Endothelial cell of umbilical vein (primary cell): ENCODE data around the gene FMNL2. TPM values are rescaled to one million over a fixed set of nuclear protein-coding genes. Genes with fewer than 3 reads are reported as not detected.

Experiments used
- BruUV-seq: library from RNA; stranded (reverse); fragments of 400-500 nt; replicated peaks from 2 replicates; lab custom pipeline; 2021; lab: Mats Ljungman, UMichigan
- CTCF ChIA-PET: fragments of 300-600, 350-600 bp; sonication (Branson Sonifier 250); formaldehyde crosslinking; loops from one replicate; lab custom pipeline; 2021; ENCODE audit warnings: antibody characterized with exemption, inconsistent platforms; lab: Charles Lee
- POLR2A ChIA-PET: fragments of 300-600, 350-600 bp; sonication (Branson Sonifier 250); formaldehyde crosslinking; loops from one replicate; lab custom pipeline; 2021; ENCODE audit warnings: antibody characterized with exemption, inconsistent platforms; lab: Charles Lee
- DNase-seq: peaks from one replicate; pipeline ENCODE4 v3.0.0-alpha.2; 2011; ENCODE audit warnings: low read depth, low spot score
- FAIRE-seq: peaks from 2 replicates; lab custom pipeline; 2011; peaks lifted over from hg19 to GRCh38; lab: Jason Lieb, UNC
- H2AFZ ChIP-seq: 2 replicates; pipeline ENCODE4 v1.6.0; 2012; ENCODE audit warnings: low read depth, low read length, control low read depth, inconsistent platforms
- H3K27ac ChIP-seq: 2 replicates; pipeline ENCODE4 v1.5.1; 2011; ENCODE audit warnings: low read depth, mild to moderate bottlenecking, control low read depth, low read length, moderate library complexity; ENCODE audit not compliant: insufficient read depth
- H3K27me3 ChIP-seq, 2 experiments: 2 replicates each; pipeline versions ENCODE4 v1.6.0 to v1.6.1; 2011; ENCODE audit warnings: low read length in 2 of 2, mixed read lengths in 1 of 2; ENCODE audit not compliant: control insufficient read depth in 2 of 2, insufficient read depth in 2 of 2
- H3K36me3 ChIP-seq, 2 experiments: 2 replicates in 1 of 2; 3 replicates in 1 of 2; pipeline ENCODE4 v1.5.1; 2011; ENCODE audit warnings: low read length in 2 of 2, mild to moderate bottlenecking in 1 of 2, moderate library complexity in 1 of 2; ENCODE audit not compliant: control insufficient read depth in 2 of 2, insufficient read depth in 2 of 2; ENCODE audit errors: extremely low read depth in 1 of 2
- H3K4me1 ChIP-seq: 3 replicates; pipeline ENCODE4 v1.5.1; 2011; ENCODE audit warnings: mild to moderate bottlenecking, low read length; ENCODE audit not compliant: control insufficient read depth, insufficient read depth; ENCODE audit errors: extremely low read depth
- H3K4me2 ChIP-seq: 2 replicates; pipeline ENCODE4 v1.6.1; 2011; ENCODE audit warnings: low read length, control low read depth, mixed read lengths; ENCODE audit not compliant: insufficient read depth
- H3K4me3 ChIP-seq, 3 experiments: fragments of 200-600 bp in 1 of 3; sonication (generic), shearing (Covaris generic) in 1 of 3; replicated peaks in 1 of 3; 2 replicates each; pipeline ENCODE4 v1.5.1; 2011 to 2016; ENCODE audit warnings: control low read depth in 3 of 3, low read length in 3 of 3, mild to moderate bottlenecking in 2 of 3, inconsistent platforms in 1 of 3, low read depth in 1 of 3, moderate library complexity in 1 of 3; ENCODE audit not compliant: insufficient read depth in 1 of 3
- H3K79me2 ChIP-seq: 2 replicates; pipeline ENCODE4 v1.6.0; 2012; ENCODE audit warnings: low read length, inconsistent platforms; ENCODE audit not compliant: control insufficient read depth, insufficient read depth
- H3K9ac ChIP-seq: replicated peaks from 2 replicates; pipeline ENCODE3; 2011; ENCODE audit warnings: low read length, control low read depth; ENCODE audit not compliant: insufficient read depth; ENCODE audit errors: extremely low read depth
- H3K9me1 ChIP-seq: replicated peaks from 3 replicates; pipeline ENCODE4 v1.6.0; 2011; ENCODE audit warnings: mild to moderate bottlenecking, low read length; ENCODE audit not compliant: control insufficient read depth, insufficient read depth; ENCODE audit errors: extremely low read depth
- H3K9me3 ChIP-seq: replicated peaks from 2 replicates; pipeline ENCODE4 v1.5.1; 2012; ENCODE audit warnings: low read length, inconsistent platforms; ENCODE audit not compliant: control insufficient read depth, insufficient read depth
- H4K20me1 ChIP-seq: replicated peaks from 2 replicates; pipeline ENCODE3; 2011; ENCODE audit warnings: mild to moderate bottlenecking, low read length; ENCODE audit not compliant: control insufficient read depth, insufficient read depth; ENCODE audit errors: extremely low read depth
- CTCF ChIP-seq, 2 donors: IDR thresholded peaks; 1 replicate in 1 of 2; 2 replicates in 1 of 2; pipeline ENCODE4 v1.5.1; 2011; ENCODE audit warnings: low read length in 2 of 2, mild to moderate bottlenecking in 2 of 2, moderate library complexity in 2 of 2, control low read depth in 1 of 2, inconsistent platforms in 1 of 2, low read depth in 1 of 2; ENCODE audit not compliant: insufficient read depth in 1 of 2; ENCODE audit errors: extremely low read depth in 1 of 2
- EZH2 ChIP-seq: IDR thresholded peaks from 2 replicates; pipeline ENCODE4 v1.6.1; 2012; ENCODE audit warnings: borderline replicate concordance, low read depth, mild to moderate bottlenecking, moderate library complexity, low read length, inconsistent platforms; ENCODE audit not compliant: severe bottlenecking
- FOS ChIP-seq: IDR thresholded peaks from 2 replicates; pipeline ENCODE4 v1.6.1; 2011; ENCODE audit warnings: mild to moderate bottlenecking, low read length, moderate library complexity, borderline replicate concordance; ENCODE audit not compliant: insufficient read depth
- GATA2 ChIP-seq: IDR thresholded peaks from 2 replicates; pipeline ENCODE4 v1.7.0; 2011; ENCODE audit warnings: low read depth, mild to moderate bottlenecking, moderate library complexity, mixed read lengths, low read length; ENCODE audit not compliant: insufficient read length, insufficient read depth
- JUN ChIP-seq: IDR thresholded peaks from 2 replicates; pipeline ENCODE4 v1.6.1; 2011; ENCODE audit warnings: borderline replicate concordance, low read depth; ENCODE audit not compliant: insufficient read length, insufficient read depth
- MAX ChIP-seq: IDR thresholded peaks from 2 replicates; pipeline ENCODE4 v1.6.1; 2011; ENCODE audit not compliant: insufficient read depth, insufficient read length
- MYC ChIP-seq: IDR thresholded peaks from one replicate; pipeline ENCODE4 v1.6.1; 2011; ENCODE audit warnings: mild to moderate bottlenecking, low read depth, low read length
- POLR2A ChIP-seq: IDR thresholded peaks from 2 replicates; pipeline ENCODE4 v1.6.1; 2012; ENCODE audit warnings: low read depth, mild to moderate bottlenecking, control low read depth, low read length
- POLR2AphosphoS5 ChIP-seq: IDR thresholded peaks from 2 replicates; pipeline ENCODE4 v1.6.1; 2012; ENCODE audit warnings: low read depth, mild to moderate bottlenecking, control low read depth, low read length, moderate library complexity; ENCODE audit not compliant: insufficient read depth
- dilution Hi-C: fragments of 300-500 bp; cut with MboI; formaldehyde crosslinking; loops from one replicate; pipeline ENCODE4 v1.15.0; 2019; ENCODE audit warnings: low sequenced_read_pairs; ENCODE audit not compliant: extremely low pct_ligation_motif_present
- intact Hi-C: fragments of 100-400 bp; cut with micrococcal nuclease; formaldehyde crosslinking; loops from one replicate; pipeline ENCODE4 v1.10.0; 2022
- polyA plus RNA-seq, 4 experiments: library from polyadenylated mRNA; depleted of rRNA in 3 of 4; stranded (reverse) in 3 of 4; unstranded in 1 of 4; fragments of >200 nt; gene quantifications; 2 replicates each; pipeline versions ENCODE4 v1.2.1 to v1.2.3, GENCODE V29; 2011 to 2012; ENCODE audit warnings: missing spikeins in 1 of 4
- total RNA-seq: library from RNA; stranded (reverse); gene quantifications from 2 replicates; pipeline ENCODE4 v1.2.3, GENCODE V29; 2021

FMNL2 gene
- total and polyA plus RNA-seq, 2 donors (not counting 3 experiments of a cell fraction or from before 2014, with no cell fraction given): 8.3 to 28.0 TPM

GRCh38 chr2:152637251-152637650 is 302.3 kb downstream of the FMNL2 start:
- intact Hi-C loops: no loop called here
- BruUV-seq: no TSS peak
- POLR2A ChIA-PET: interaction anchor here (0.5 kb wide), 1 partner anchor 330 kb away, joined by 3 read pairs; no protein-coding TSS in a partner anchor

More at GRCh38 chr2:152637251-152637650, 302.3 kb downstream of the FMNL2 start:
- Histone ChIP-seq H3K9me1 (no peaks in the 10 kb centered on the region), H3K9me3 (no peaks in the 10 kb centered on the region), H3K79me2 (no peaks in the 10 kb centered on the region), H2AFZ (no peak overlapping the region), H3K27me3 (no peaks in the 10 kb centered on the region), H3K4me1 (no peaks in the 10 kb centered on the region), H3K9ac (no peak overlapping the region), H4K20me1 (no peaks in the 10 kb centered on the region), H3K36me3 (peaks cover 4 to 18% of the 10 kb centered on the region in 2 experiments), H3K27ac (no peak overlapping the region), H3K4me3 (no peak overlapping the region), H3K4me2 (no peak overlapping the region)
- CTCF ChIA-PET: interaction anchor here (1.1 kb wide), 1 partner anchor 462 kb away, joined by 5 read pairs; the partner anchor contains the start of gene STAM2
- no peak for FAIRE-seq
- TF ChIP-seq CTCF (IDR thresholded peaks at IDR 0.05; ENCODE audit: extremely low read depth in 1 of 2, insufficient read depth in 1 of 2, low read depth in 1 of 2, low read length in 2 of 2): no peak
- no peak for TF ChIP-seq POLR2AphosphoS5
- no peak for TF ChIP-seq JUN
- no peak for TF ChIP-seq MAX
- no peak for TF ChIP-seq FOS
- TF ChIP-seq POLR2A: no peak
- TF ChIP-seq MYC: no peak
- no peak for TF ChIP-seq GATA2
- no peak for TF ChIP-seq EZH2
- dilution Hi-C loops: no loop called here
- DNase-seq: no peak
